Activated CD8-positive, alpha-beta T cell treated with anti-CD3 and anti-CD28 coated beads for 36 hours (primary cell): ENCODE results near the gene PALM2AKAP2. TPM values are rescaled to one million over a fixed set of nuclear protein-coding genes. Genes with fewer than 3 reads are reported as not detected.

Experiments used
- ATAC-seq: fragments of 200-7000 bp; cut with Tn5 transposase; one replicate; pipeline ENCODE4 v1.10.0; 2021; ENCODE audit warnings: mild to moderate bottlenecking, moderate library complexity
- CTCF ChIA-PET: fragments of 350-600 bp; sonication (Branson Sonifier 250); formaldehyde crosslinking; loops from one replicate; lab custom pipeline; 2021; ENCODE audit warnings: antibody characterized with exemption; lab: Charles Lee
- POLR2A ChIA-PET: fragments of 350-600 bp; sonication (Branson Sonifier 250); formaldehyde crosslinking; loops from one replicate; lab custom pipeline; 2021; ENCODE audit warnings: antibody characterized with exemption; lab: Charles Lee
- DNase-seq: peaks from one replicate; pipeline ENCODE4 v3.0.0-alpha.2; 2020
- H3K27ac Mint-ChIP-seq: one replicate; pipeline ENCODE4 v1.8.0; 2021; ENCODE audit warnings: mild to moderate bottlenecking, mixed read lengths
- H3K27me3 Mint-ChIP-seq: one replicate; pipeline ENCODE4 v1.8.0; 2021; ENCODE audit warnings: mixed read lengths
- H3K36me3 Mint-ChIP-seq: one replicate; pipeline ENCODE4 v1.8.0; 2021; ENCODE audit warnings: low read depth, mixed read lengths
- H3K4me1 Mint-ChIP-seq: one replicate; pipeline ENCODE4 v1.8.0; 2021; ENCODE audit warnings: low read depth, mixed read lengths
- H3K4me3 Mint-ChIP-seq: one replicate; pipeline ENCODE4 v1.8.0; 2021; ENCODE audit warnings: mild to moderate bottlenecking, moderate library complexity, mixed read lengths
- H3K9me3 Mint-ChIP-seq: one replicate; pipeline ENCODE4 v1.8.0; 2021; ENCODE audit warnings: mixed read lengths
- intact Hi-C: fragments of 100-400 bp; cut with micrococcal nuclease; formaldehyde crosslinking; loops from one replicate; pipeline ENCODE4 v1.10.0; 2022
- total RNA-seq, 2 experiments: library from RNA; stranded (reverse); gene quantifications; one replicate each; pipeline ENCODE4 v1.2.3, GENCODE V29; 2021
- TF ChIP-seq, protein P1 (sequence below): fragments of 200-600 bp; IDR thresholded peaks from one replicate; pipeline ENCODE4 v1.8.0; 2022; ENCODE audit warnings: antibody characterized with exemption, mild to moderate bottlenecking

PALM2AKAP2 gene
- total RNA-seq, 2 experiments from 2014 or later, result not detected

GRCh38 chr9:109745335-109746283 lies 34.4 kb upstream of the PALM2AKAP2 start:
- TF ChIP-seq, protein P1, sequence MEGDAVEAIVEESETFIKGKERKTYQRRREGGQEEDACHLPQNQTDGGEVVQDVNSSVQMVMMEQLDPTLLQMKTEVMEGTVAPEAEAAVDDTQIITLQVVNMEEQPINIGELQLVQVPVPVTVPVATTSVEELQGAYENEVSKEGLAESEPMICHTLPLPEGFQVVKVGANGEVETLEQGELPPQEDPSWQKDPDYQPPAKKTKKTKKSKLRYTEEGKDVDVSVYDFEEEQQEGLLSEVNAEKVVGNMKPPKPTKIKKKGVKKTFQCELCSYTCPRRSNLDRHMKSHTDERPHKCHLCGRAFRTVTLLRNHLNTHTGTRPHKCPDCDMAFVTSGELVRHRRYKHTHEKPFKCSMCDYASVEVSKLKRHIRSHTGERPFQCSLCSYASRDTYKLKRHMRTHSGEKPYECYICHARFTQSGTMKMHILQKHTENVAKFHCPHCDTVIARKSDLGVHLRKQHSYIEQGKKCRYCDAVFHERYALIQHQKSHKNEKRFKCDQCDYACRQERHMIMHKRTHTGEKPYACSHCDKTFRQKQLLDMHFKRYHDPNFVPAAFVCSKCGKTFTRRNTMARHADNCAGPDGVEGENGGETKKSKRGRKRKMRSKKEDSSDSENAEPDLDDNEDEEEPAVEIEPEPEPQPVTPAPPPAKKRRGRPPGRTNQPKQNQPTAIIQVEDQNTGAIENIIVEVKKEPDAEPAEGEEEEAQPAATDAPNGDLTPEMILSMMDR, result no peak
- H3K9me3 Mint-ChIP-seq, result no peaks in the 10 kb centered on the region
- H3K27me3 Mint-ChIP-seq, result peaks cover 7% of the 10 kb centered on the region
- H3K4me3 Mint-ChIP-seq, result no peak overlapping the region
- CTCF ChIA-PET, result interaction anchor here (0.8 to 1.1 kb wide), 2 partner anchors 18 to 72 kb away, joined by 3 read pairs; no protein-coding TSS in a partner anchor
- intact Hi-C loops, result no loop called here
- no peak overlapping the region for H3K27ac Mint-ChIP-seq
- no peaks in the 10 kb centered on the region for H3K4me1 Mint-ChIP-seq
- POLR2A ChIA-PET, result no interaction called here
- H3K36me3 Mint-ChIP-seq, result no peaks in the 10 kb centered on the region
- ATAC-seq (no peak), DNase-seq (no peak)

DNA sequence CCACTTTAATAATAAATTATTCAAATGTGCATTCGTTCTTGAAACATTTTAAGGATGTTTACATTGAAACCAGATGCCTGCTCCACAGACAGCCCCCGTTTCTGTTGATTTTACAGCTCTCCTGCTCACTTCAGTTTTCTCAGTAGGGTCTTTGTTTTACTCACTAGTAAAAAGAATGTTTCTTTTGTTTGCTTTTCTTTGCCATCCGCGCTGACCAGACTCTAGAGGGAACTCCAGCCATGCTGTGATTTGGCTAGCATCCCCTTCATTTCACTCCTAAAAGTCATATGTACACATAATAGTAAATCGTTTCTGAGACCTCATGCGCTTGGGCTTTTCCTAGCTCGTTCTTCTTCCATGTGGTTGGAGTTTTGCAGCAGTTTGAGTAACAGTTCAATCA lies 28.7 kb upstream of the PALM2AKAP2 start:
- ATAC-seq (no peak), DNase-seq (no peak)
- TF ChIP-seq, protein P1, result no peak
- Mint-ChIP-seq H3K27ac (no peak overlapping the region), H3K4me1 (no peaks in the 10 kb centered on the region), H3K9me3 (no peaks in the 10 kb centered on the region), H3K4me3 (no peak overlapping the region), H3K27me3 (peaks cover 1% of the 10 kb centered on the region), H3K36me3 (no peaks in the 10 kb centered on the region)
- ChIA-PET CTCF (no interaction called here), POLR2A (no interaction called here)
- intact Hi-C loops, result no loop called here

GRCh38 chr9:109753308-109753707 lies 26.7 kb upstream of the PALM2AKAP2 start:
- no peaks in the 10 kb centered on the region for H3K36me3 Mint-ChIP-seq

DNA sequence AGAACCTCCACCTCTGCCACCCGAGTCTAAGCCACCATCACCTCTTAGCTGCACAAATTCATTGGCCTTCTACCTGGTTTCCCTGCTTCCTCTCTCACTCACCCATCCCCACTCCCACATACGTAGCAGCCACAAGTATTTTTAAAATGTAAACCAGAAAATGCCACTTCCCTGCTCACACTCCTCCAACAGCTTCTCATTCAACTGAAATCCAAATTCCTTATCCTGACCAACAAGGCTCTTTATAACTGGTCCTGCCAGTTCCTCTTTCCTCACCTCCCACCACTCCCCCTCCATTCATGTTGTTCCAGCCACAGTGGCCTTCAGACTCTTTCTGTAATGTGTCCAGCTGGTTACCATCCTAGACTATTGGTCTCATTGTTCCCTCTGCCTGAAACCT lies 25.0 kb upstream of the PALM2AKAP2 start:
- CTCF ChIA-PET, result interaction anchor here (0.9 kb wide), 1 partner anchor 63 kb away, joined by 3 read pairs; no protein-coding TSS in a partner anchor
- no peak overlapping the region for H3K4me3 Mint-ChIP-seq
- H3K9me3 Mint-ChIP-seq, result no peaks in the 10 kb centered on the region
- H3K4me1 Mint-ChIP-seq, result no peaks in the 10 kb centered on the region
- POLR2A ChIA-PET, result no interaction called here
- H3K27ac Mint-ChIP-seq, result no peak overlapping the region
- no peak for ATAC-seq
- TF ChIP-seq, protein P1, result no peak
- peaks cover 4% of the 10 kb centered on the region for H3K27me3 Mint-ChIP-seq
- intact Hi-C loops, result no loop called here
- no peaks in the 10 kb centered on the region for H3K36me3 Mint-ChIP-seq
- no peak for DNase-seq

More at GRCh38 chr9:109753308-109753707, 26.7 kb upstream of the PALM2AKAP2 start:
- no peaks in the 10 kb centered on the region for H3K4me1 Mint-ChIP-seq
- TF ChIP-seq, protein P1, result no peak
- POLR2A ChIA-PET, result no interaction called here
- peaks cover 4% of the 10 kb centered on the region for H3K27me3 Mint-ChIP-seq
- DNase-seq, result no peak
- intact Hi-C loops, result no loop called here
- H3K4me3 Mint-ChIP-seq, result no peak overlapping the region
- CTCF ChIA-PET, result interaction anchor here (1.1 kb wide), 1 partner anchor 65 kb away, joined by 3 read pairs; no protein-coding TSS in a partner anchor
- no peak overlapping the region for H3K27ac Mint-ChIP-seq
- H3K9me3 Mint-ChIP-seq, result no peaks in the 10 kb centered on the region
- ATAC-seq, result no peak

GRCh38 chr9:109759589-109759988 lies 20.4 kb upstream of the PALM2AKAP2 start:
- Mint-ChIP-seq H3K27me3 (peaks cover 9% of the 10 kb centered on the region), H3K4me1 (no peaks in the 10 kb centered on the region), H3K36me3 (no peaks in the 10 kb centered on the region), H3K9me3 (no peaks in the 10 kb centered on the region), H3K4me3 (no peak overlapping the region), H3K27ac (no peak overlapping the region)
- DNase-seq, result no peak
- CTCF ChIA-PET, result no interaction called here
- intact Hi-C loops, result no loop called here
- POLR2A ChIA-PET, result no interaction called here
- TF ChIP-seq, protein P1, result no peak
- no peak for ATAC-seq
